Gastroesophageal sphincter (tissue), 2 donors: ENCODE results near the gene BIRC7.

Experiments
- EP300 ChIP-seq: sonication (generic); formaldehyde crosslinking; IDR thresholded peaks from one replicate; pipeline ENCODE4 v1.6.1; 2017; ENCODE audit warnings: antibody characterized with exemption, mild to moderate bottlenecking
- POLR2A ChIP-seq, 2 donors: fragments of 450-650 bp; IDR thresholded peaks; one replicate each; pipeline ENCODE4 v1.6.1; 2017; ENCODE audit warnings: antibody characterized with exemption in 2 of 2, mild to moderate bottlenecking in 2 of 2, moderate library complexity in 1 of 2
- POLR2AphosphoS5 ChIP-seq: sonication (generic); formaldehyde crosslinking; IDR thresholded peaks from one replicate; pipeline ENCODE4 v1.6.1; 2017; ENCODE audit warnings: antibody characterized with exemption

DNA sequence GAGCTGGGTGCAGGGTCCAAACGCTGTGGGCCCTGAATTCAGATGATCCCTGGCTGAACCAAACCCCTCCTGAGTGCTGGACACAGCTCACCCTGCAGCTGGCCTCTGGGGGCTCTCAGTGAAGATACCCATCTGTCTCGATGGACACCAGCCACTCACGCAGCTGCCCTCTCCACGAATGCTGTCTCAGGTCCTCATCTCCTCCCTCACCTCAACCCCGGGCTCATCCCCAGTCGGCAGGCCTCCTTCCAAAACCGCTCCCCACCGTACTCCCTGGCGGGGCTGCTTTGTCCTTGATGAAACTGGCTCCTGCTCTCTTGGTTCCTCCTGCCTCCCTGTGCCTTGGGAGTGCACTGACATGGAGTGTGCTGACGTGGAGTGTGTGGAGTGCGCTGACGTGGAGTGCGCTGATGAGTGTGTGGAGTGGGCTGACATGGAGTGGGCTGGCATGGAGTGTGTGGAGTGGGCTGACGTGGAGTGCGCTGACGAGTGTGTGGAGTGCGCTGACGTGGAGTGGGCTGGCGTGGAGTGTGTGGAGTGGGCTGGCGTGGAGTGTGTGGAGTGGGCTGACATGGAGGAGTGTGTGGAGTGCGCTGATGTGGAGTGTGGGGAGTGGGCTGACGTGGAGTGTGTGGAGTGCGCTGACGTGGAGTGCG is 15.7 kb upstream of the BIRC7 start:
- no peak for TF ChIP-seq POLR2A (IDR thresholded peaks at IDR 0.05)
- TF ChIP-seq POLR2AphosphoS5, result no peak
- no peak for TF ChIP-seq EP300
